Measurements from ENCODE around the gene MRPS17. TPM values are rescaled to one million over a fixed set of nuclear protein-coding genes. Genes with fewer than 3 reads are reported as not detected.

MRPS17 gene
- total RNA-seq, 1 donor from 2014 or later, result 32.4 TPM

GRCh38 chr7:55965805-55966421 is 14.2 kb downstream of the MRPS17 start:
- FAIRE-seq (no peak), DNase-seq (ENCODE audit: low read depth) (peak; percentile 89)
- no peak for TF ChIP-seq CTCF (IDR thresholded peaks at IDR 0.05; ENCODE audit: insufficient read depth, low read length, severe bottlenecking)
- Histone ChIP-seq H3K4me3 (ENCODE audit: low read depth, low read length) (peak overlapping the region; percentile 9), H3K27me3 (ENCODE audit: control insufficient read depth, insufficient read depth, low read length) (no peaks in the 10 kb centered on the region), H3K36me3 (ENCODE audit: control insufficient read depth, insufficient read depth, low read length) (peaks cover 2% of the 10 kb centered on the region)

- H3K27me3 ChIP-seq (ENCODE audit: control insufficient read depth, insufficient read depth, low read length), result no peaks in the 10 kb centered on the region
- peak; percentile 15 for DNase-seq (ENCODE audit: low read depth)
- H3K4me3 ChIP-seq (ENCODE audit: low read depth, low read length), result no peak overlapping the region
- H3K36me3 ChIP-seq (ENCODE audit: control insufficient read depth, insufficient read depth, low read length), result peaks cover 2% of the 10 kb centered on the region
- FAIRE-seq, result no peak
- no peak for TF ChIP-seq CTCF (IDR thresholded peaks at IDR 0.05; ENCODE audit: insufficient read depth, low read length, severe bottlenecking)
Measured at GRCh38 chr7:55966851-55967250, 15.2 kb downstream of the MRPS17 start.

GRCh38 chr7:55969391-55969790 is 17.7 kb downstream of the MRPS17 start:
- H3K27me3 ChIP-seq (ENCODE audit: control insufficient read depth, insufficient read depth, low read length), result no peaks in the 10 kb centered on the region
- no peak overlapping the region for H3K4me3 ChIP-seq (ENCODE audit: low read depth, low read length)
- H3K36me3 ChIP-seq (ENCODE audit: control insufficient read depth, insufficient read depth, low read length), result peaks cover 2% of the 10 kb centered on the region
- no peak for TF ChIP-seq CTCF (IDR thresholded peaks at IDR 0.05; ENCODE audit: insufficient read depth, low read length, severe bottlenecking)
- FAIRE-seq (no peak), DNase-seq (ENCODE audit: low read depth) (no peak)

DNA sequence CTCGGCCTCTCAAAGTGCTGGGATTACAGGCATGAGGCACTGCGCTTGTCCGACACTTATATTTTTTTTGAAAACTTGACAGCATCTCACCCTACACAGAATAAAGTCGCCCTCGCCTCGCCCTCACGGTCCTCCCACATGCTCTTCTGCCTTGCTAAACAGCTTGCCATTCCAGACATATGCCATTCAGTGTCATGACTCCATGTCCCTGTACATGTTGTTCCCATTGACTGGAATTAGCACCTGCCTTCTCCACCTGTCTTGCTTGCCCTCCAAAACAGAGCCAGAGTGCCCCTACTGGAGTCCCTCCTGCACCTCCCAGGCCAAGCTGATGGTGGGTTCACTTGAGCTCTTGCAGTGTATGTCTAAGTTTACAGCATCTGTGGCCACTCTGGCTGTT is 18.9 kb downstream of the MRPS17 start:
- no peak overlapping the region for H3K4me3 ChIP-seq (ENCODE audit: low read depth, low read length)
- H3K27me3 ChIP-seq (ENCODE audit: control insufficient read depth, insufficient read depth, low read length), result no peaks in the 10 kb centered on the region
- DNase-seq (ENCODE audit: low read depth) (no peak), FAIRE-seq (no peak)
- H3K36me3 ChIP-seq (ENCODE audit: control insufficient read depth, insufficient read depth, low read length), result peaks cover 2% of the 10 kb centered on the region
- TF ChIP-seq CTCF (IDR thresholded peaks at IDR 0.05; ENCODE audit: insufficient read depth, low read length, severe bottlenecking), result no peak

- no peaks in the 10 kb centered on the region for H3K27me3 ChIP-seq (ENCODE audit: control insufficient read depth, insufficient read depth, low read length)
- no peak for TF ChIP-seq CTCF (IDR thresholded peaks at IDR 0.05; ENCODE audit: insufficient read depth, low read length, severe bottlenecking)
- H3K36me3 ChIP-seq (ENCODE audit: control insufficient read depth, insufficient read depth, low read length), result peaks cover 2% of the 10 kb centered on the region
- no peak overlapping the region for H3K4me3 ChIP-seq (ENCODE audit: low read depth, low read length)
- DNase-seq (ENCODE audit: low read depth) (no peak), FAIRE-seq (no peak)
Measured at GRCh38 chr7:55970978-55971377, 19.3 kb downstream of the MRPS17 start.

DNA sequence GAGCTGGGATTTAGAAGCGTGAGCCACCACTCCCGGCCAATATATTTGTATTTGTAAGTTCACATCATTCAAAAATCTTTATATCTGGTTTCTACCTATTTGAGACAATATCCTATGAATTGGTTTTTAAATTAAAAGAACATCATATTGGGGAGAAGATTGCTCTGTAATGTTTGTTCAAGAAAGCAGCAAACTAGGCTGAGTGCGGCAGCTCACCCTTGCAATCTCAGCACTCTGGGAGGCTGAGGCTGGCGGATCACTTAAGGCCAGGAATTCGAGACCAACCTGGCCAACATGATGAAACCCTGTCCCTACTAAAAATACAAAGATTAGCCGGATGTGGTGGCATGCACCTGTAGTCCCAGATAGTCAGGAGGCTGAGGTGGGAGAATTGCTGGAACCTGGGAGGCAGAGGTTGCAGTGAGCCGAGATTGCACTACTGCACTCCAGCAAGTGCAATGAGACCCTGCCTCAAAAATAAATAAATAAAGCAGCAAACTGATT is 22.1 kb downstream of the MRPS17 start:
- Histone ChIP-seq H3K27me3 (ENCODE audit: control insufficient read depth, insufficient read depth, low read length) (no peaks in the 10 kb centered on the region), H3K4me3 (ENCODE audit: low read depth, low read length) (no peak overlapping the region), H3K36me3 (ENCODE audit: control insufficient read depth, insufficient read depth, low read length) (peaks cover 7% of the 10 kb centered on the region)
- no peak for FAIRE-seq
- DNase-seq (ENCODE audit: low read depth), result no peak
- TF ChIP-seq CTCF (IDR thresholded peaks at IDR 0.05; ENCODE audit: insufficient read depth, low read length, severe bottlenecking), result no peak
